Tibial artery (tissue), 4 donors: Measurements from ENCODE around the gene RSPH9.

Source experiments
- DNase-seq, 2 donors: peaks; one replicate each; pipeline ENCODE4 v3.0.0-alpha.2; 2019
- H3K27ac ChIP-seq, 2 donors: fragments of 200-600 bp; sonication (generic) in 1 of 2; 1 replicate in 1 of 2; 2 replicates in 1 of 2; pipeline ENCODE4 v1.5.1; 2018 to 2019; ENCODE audit warnings: mild to moderate bottlenecking in 1 of 2
- H3K27me3 ChIP-seq, 2 donors: fragments of 200-600 bp; sonication (generic) in 1 of 2; one replicate each; pipeline versions ENCODE4 v1.5.1 to v1.6.0; 2016 to 2019
- H3K36me3 ChIP-seq, 3 donors: fragments of 200-600 bp; sonication (generic) in 2 of 3; one replicate each; pipeline ENCODE4 v1.5.1; 2016 to 2019; ENCODE audit warnings: mild to moderate bottlenecking in 2 of 3
- H3K4me1 ChIP-seq, 4 donors: fragments of 200-600 bp; sonication (generic) in 2 of 4; 1 replicate in 3 of 4; 2 replicates in 1 of 4; pipeline ENCODE4 v1.5.1; 2016 to 2019
- H3K4me3 ChIP-seq, 2 donors: fragments of 200-600 bp; sonication (generic) in 1 of 2; 1 replicate in 1 of 2; 2 replicates in 1 of 2; pipeline ENCODE4 v1.5.1; 2018 to 2019; ENCODE audit warnings: mild to moderate bottlenecking in 2 of 2
- H3K9me3 ChIP-seq, 3 donors: fragments of 200-600 bp; sonication (generic) in 1 of 3; one replicate each; pipeline ENCODE4 v1.5.1; 2016 to 2019
- intact Hi-C: fragments of 100-400 bp; cut with DNase I; formaldehyde crosslinking; loops from one replicate; pipeline ENCODE4 v1.15.0; 2023; ENCODE audit warnings: low total_unique reads
- TF ChIP-seq, protein P1 (sequence below), 2 experiments: fragments of 200-600 bp in 1 of 2; fragments of 450-650 bp in 1 of 2; IDR thresholded peaks; one replicate each; pipeline ENCODE4 v1.5.1; 2017 to 2019; ENCODE audit warnings: antibody characterized with exemption in 2 of 2, mild to moderate bottlenecking in 1 of 2, moderate library complexity in 1 of 2

The RSPH9 gene

GRCh38 chr6:43608807-43609206 lies 36.0 kb upstream of the RSPH9 start:
- Histone ChIP-seq H3K4me3 (no peak overlapping the region), H3K27ac (no peak overlapping the region), H3K27me3 (no peaks in the 10 kb centered on the region), H3K36me3 (peaks cover 10 to 74% (median 33%) of the 10 kb centered on the region in 3 donors), H3K9me3 (no peaks in the 10 kb centered on the region), H3K4me1 (no peaks in the 10 kb centered on the region)
- TF ChIP-seq, protein P1, sequence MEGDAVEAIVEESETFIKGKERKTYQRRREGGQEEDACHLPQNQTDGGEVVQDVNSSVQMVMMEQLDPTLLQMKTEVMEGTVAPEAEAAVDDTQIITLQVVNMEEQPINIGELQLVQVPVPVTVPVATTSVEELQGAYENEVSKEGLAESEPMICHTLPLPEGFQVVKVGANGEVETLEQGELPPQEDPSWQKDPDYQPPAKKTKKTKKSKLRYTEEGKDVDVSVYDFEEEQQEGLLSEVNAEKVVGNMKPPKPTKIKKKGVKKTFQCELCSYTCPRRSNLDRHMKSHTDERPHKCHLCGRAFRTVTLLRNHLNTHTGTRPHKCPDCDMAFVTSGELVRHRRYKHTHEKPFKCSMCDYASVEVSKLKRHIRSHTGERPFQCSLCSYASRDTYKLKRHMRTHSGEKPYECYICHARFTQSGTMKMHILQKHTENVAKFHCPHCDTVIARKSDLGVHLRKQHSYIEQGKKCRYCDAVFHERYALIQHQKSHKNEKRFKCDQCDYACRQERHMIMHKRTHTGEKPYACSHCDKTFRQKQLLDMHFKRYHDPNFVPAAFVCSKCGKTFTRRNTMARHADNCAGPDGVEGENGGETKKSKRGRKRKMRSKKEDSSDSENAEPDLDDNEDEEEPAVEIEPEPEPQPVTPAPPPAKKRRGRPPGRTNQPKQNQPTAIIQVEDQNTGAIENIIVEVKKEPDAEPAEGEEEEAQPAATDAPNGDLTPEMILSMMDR (IDR thresholded peaks at IDR 0.05): no peak
- DNase-seq: no peak
- intact Hi-C loops: no loop called here

DNA sequence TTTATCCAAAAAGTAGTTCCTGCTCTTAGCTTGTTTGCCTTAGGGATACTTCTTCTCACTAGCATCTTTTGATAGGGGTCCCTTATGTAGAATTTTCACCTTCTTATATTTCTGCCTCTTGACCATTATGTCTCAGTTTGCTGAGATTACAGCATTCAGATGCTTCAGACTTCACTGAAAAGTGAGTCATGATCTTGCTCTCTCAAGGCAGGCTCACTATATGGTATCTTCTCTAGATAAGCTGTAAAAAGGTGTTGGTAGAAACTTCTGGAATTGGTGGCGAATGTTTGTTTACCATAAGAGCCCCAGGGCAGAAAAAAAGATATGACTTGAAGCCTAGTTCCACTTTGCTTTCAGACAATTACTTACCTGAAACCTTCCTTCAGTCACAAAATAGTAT lies 35.4 kb upstream of the RSPH9 start:
- no peaks in the 10 kb centered on the region for H3K9me3 ChIP-seq
- DNase-seq: no peak
- peaks cover 16 to 75% (median 38%) of the 10 kb centered on the region in 3 donors for H3K36me3 ChIP-seq
- no peak overlapping the region for H3K27ac ChIP-seq
- no peaks in the 10 kb centered on the region for H3K27me3 ChIP-seq
- TF ChIP-seq, protein P1 (IDR thresholded peaks at IDR 0.05): no peak
- intact Hi-C loops: no loop called here
- H3K4me3 ChIP-seq: no peak overlapping the region
- H3K4me1 ChIP-seq: no peaks in the 10 kb centered on the region

- Histone ChIP-seq H3K4me3 (no peak overlapping the region), H3K4me1 (no peaks in the 10 kb centered on the region), H3K36me3 (peaks cover 16 to 73% (median 41%) of the 10 kb centered on the region in 3 donors), H3K27me3 (no peaks in the 10 kb centered on the region), H3K9me3 (no peaks in the 10 kb centered on the region), H3K27ac (no peak overlapping the region)
- intact Hi-C loops: no loop called here
- TF ChIP-seq, protein P1 (IDR thresholded peaks at IDR 0.05): no peak
- no peak for DNase-seq
Measured at GRCh38 chr6:43610431-43610830, 34.4 kb upstream of the RSPH9 start.

DNA sequence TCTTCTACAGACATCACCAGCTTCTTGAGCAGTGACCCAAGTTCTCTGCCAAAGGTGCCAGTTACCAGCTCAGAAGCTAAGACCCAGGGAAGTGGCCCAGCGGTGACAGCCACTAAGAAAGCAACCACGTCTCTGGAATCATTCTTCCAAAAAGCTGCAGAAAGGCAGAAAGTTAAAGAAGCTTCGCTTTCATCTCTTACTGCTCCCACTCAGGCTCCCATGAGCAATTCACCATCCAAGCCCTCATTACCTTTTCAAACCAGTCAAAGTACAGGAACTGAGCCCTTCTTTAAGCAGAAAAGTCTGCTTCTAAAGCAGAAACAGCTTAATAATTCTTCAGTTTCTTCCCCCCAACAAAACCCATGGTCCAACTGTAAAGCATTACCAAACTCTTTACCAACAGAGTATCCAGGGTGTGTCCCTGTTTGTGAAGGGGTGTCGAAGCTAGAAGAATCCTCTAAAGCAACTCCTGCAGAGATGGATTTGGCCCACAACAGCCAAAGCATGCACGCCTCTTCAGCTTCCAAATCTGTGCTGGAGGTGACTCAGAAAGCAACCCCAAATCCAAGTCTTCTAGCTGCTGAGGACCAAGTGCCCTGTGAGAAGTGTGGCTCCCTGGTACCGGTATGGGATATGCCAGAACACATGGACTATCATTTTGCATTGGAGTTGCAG lies 31.0 kb upstream of the RSPH9 start:
- intact Hi-C loops: no loop called here
- TF ChIP-seq, protein P1 (IDR thresholded peaks at IDR 0.05): no peak
- H3K4me3 ChIP-seq: no peak overlapping the region
- H3K9me3 ChIP-seq: no peaks in the 10 kb centered on the region
- peaks cover 16 to 55% (median 30%) of the 10 kb centered on the region in 3 donors for H3K36me3 ChIP-seq
- no peaks in the 10 kb centered on the region for H3K27me3 ChIP-seq
- H3K27ac ChIP-seq: no peak overlapping the region
- no peak for DNase-seq
- H3K4me1 ChIP-seq: no peaks in the 10 kb centered on the region

- Histone ChIP-seq H3K27me3 (no peaks in the 10 kb centered on the region), H3K36me3 (peaks cover 17 to 57% (median 30%) of the 10 kb centered on the region in 3 donors), H3K9me3 (no peaks in the 10 kb centered on the region), H3K4me1 (no peaks in the 10 kb centered on the region), H3K27ac (no peak overlapping the region), H3K4me3 (no peak overlapping the region)
- TF ChIP-seq, protein P1 (IDR thresholded peaks at IDR 0.05): no peak
- no peak for DNase-seq
- intact Hi-C loops: no loop called here
Measured at GRCh38 chr6:43614396-43614730, 30.5 kb upstream of the RSPH9 start.
